PC-3 (cell line): ENCODE measurements around the gene EIF4E2. TPM values are rescaled to one million over a fixed set of nuclear protein-coding genes. Genes with fewer than 3 reads are reported as not detected.

Source experiments
- ATAC-seq: fragments of 200-7000 bp; cut with Tn5 transposase; 2 replicates; pipeline ENCODE4 v1.9.1; 2020; ENCODE audit warnings: mild to moderate bottlenecking, moderate library complexity
- BruUV-seq: library from RNA; stranded (reverse); fragments of 400-500 nt; replicated peaks from 2 replicates; lab custom pipeline; 2021; lab: Mats Ljungman, UMichigan
- CTCF ChIA-PET: fragments of 300-600 bp; sonication (Branson Sonifier 250); formaldehyde crosslinking; loops from one replicate; lab custom pipeline; 2022; ENCODE audit warnings: antibody characterized with exemption; lab: Charles Lee
- POLR2A ChIA-PET: fragments of 300-600 bp; sonication (Branson Sonifier 250); formaldehyde crosslinking; loops from one replicate; lab custom pipeline; 2022; ENCODE audit warnings: antibody characterized with exemption; ENCODE audit not compliant: unreplicated experiment; lab: Charles Lee
- DNase-seq: peaks from one replicate; pipeline ENCODE4 v3.0.0-alpha.2; 2015
- H2AFZ ChIP-seq: fragments of 300-600 bp; sonication (generic); 2 replicates; pipeline ENCODE4 v1.6.0; 2016; ENCODE audit warnings: antibody characterized with exemption, low read length
- H3F3A ChIP-seq: fragments of 300-600 bp; sonication (generic); one replicate; pipeline ENCODE4 v1.6.0; 2017; ENCODE audit warnings: antibody characterized with exemption, low read length, control low read depth, mild to moderate bottlenecking; ENCODE audit not compliant: unreplicated experiment
- H3K27ac ChIP-seq: fragments of 300-600 bp; sonication (generic); 2 replicates; pipeline ENCODE4 v1.5.1; 2016; ENCODE audit warnings: mild to moderate bottlenecking, low read length
- H3K27me3 ChIP-seq: fragments of 300-600 bp; sonication (generic); 2 replicates; pipeline ENCODE4 v1.6.1; 2016; ENCODE audit warnings: low read length, mixed read lengths
- H3K36me3 ChIP-seq: fragments of 300-600 bp; sonication (generic); 2 replicates; pipeline ENCODE4 v1.6.1; 2016; ENCODE audit warnings: low read depth, mixed run types, low read length, mixed read lengths
- H3K4me1 ChIP-seq: fragments of 300-600 bp; sonication (generic); 2 replicates; pipeline ENCODE4 v1.5.1; 2016; ENCODE audit warnings: low read length; ENCODE audit not compliant: insufficient read depth
- H3K4me2 ChIP-seq: fragments of 300-600 bp; sonication (generic); 2 replicates; pipeline ENCODE4 v1.6.0; 2016; ENCODE audit warnings: low read length
- H3K4me3 ChIP-seq: fragments of 300-600 bp; sonication (generic); 2 replicates; pipeline ENCODE4 v1.5.1; 2016; ENCODE audit warnings: mild to moderate bottlenecking, low read length, mixed read lengths
- H3K79me2 ChIP-seq: fragments of 300-600 bp; sonication (generic); 2 replicates; pipeline ENCODE4 v1.6.1; 2017; ENCODE audit warnings: low read length, mixed read lengths
- H3K9ac ChIP-seq: fragments of 300-600 bp; sonication (generic); 2 replicates; pipeline ENCODE4 v1.6.0; 2016; ENCODE audit warnings: mild to moderate bottlenecking, low read length
- H3K9me2 ChIP-seq: fragments of 300-600 bp; sonication (generic); replicated peaks from 2 replicates; pipeline ENCODE4 v1.6.1; 2016; ENCODE audit warnings: mixed run types, low read length, mixed read lengths
- H3K9me3 ChIP-seq: fragments of 300-600 bp; sonication (generic); 2 replicates; pipeline ENCODE4 v1.6.1; 2016; ENCODE audit warnings: low read length, mixed read lengths
- H4K20me1 ChIP-seq: fragments of 300-600 bp; sonication (generic); 2 replicates; pipeline ENCODE4 v1.6.1; 2016; ENCODE audit warnings: low read length, mixed read lengths
- CTCF ChIP-seq: fragments of 300-600 bp; sonication (generic); conservative IDR thresholded peaks from 2 replicates; pipeline ENCODE4 v1.5.1; 2017; ENCODE audit warnings: antibody characterized with exemption, low read depth, mild to moderate bottlenecking, low read length
- EZH2 ChIP-seq: fragments of 300-600 bp; sonication (generic); IDR thresholded peaks from one replicate; pipeline ENCODE4 v1.6.1; 2017; ENCODE audit warnings: antibody characterized with exemption, mild to moderate bottlenecking, low read length; ENCODE audit not compliant: unreplicated experiment
- EZH2phosphoT487 ChIP-seq: fragments of 300-600 bp; sonication (generic); IDR thresholded peaks from 2 replicates; pipeline ENCODE4 v1.6.1; 2018; ENCODE audit warnings: mild to moderate bottlenecking, antibody characterized with exemption, low read length, borderline replicate concordance
- intact Hi-C: fragments of 100-400 bp; cut with micrococcal nuclease; formaldehyde crosslinking; loops from 2 replicates; pipeline ENCODE4 v1.9.0; 2023
- total RNA-seq: library from RNA; depleted of rRNA; stranded (reverse); fragments of >200 nt; gene quantifications from 2 replicates; pipeline ENCODE4 v1.2.3, GENCODE V29; 2014

Gene EIF4E2
- total RNA-seq, 1 experiment from 2014 or later = 55.1 TPM

- DNase-seq (no peak), ATAC-seq (no peak)
- Histone ChIP-seq H3K4me2 (no peak overlapping the region), H3K4me3 (no peak overlapping the region), H3K79me2 (no peaks in the 10 kb centered on the region), H3F3A (no peaks in the 10 kb centered on the region), H2AFZ (no peak overlapping the region), H4K20me1 (no peaks in the 10 kb centered on the region), H3K9ac (no peak overlapping the region), H3K9me2 (no peaks in the 10 kb centered on the region), H3K36me3 (no peaks in the 10 kb centered on the region), H3K4me1 (0 out of 2 replicates have a peak, but pooled peaks cover 3% of the 10 kb centered on the region), H3K27ac (no peak overlapping the region), H3K27me3 (no peaks in the 10 kb centered on the region), H3K9me3 (no peaks in the 10 kb centered on the region)
- TF ChIP-seq EZH2 (no peak), EZH2phosphoT487 (no peak), CTCF (no peak)
- no TSS peak for BruUV-seq
- intact Hi-C loops = no loop called here
- POLR2A ChIA-PET = no interaction called here
- CTCF ChIA-PET = no interaction called here
Measured at GRCh38 chr2:232604535-232604934, 54.0 kb downstream of the EIF4E2 start.

- BruUV-seq = no TSS peak
- no peaks in the 10 kb centered on the region for H3K9me2 ChIP-seq
- no peak overlapping the region for H3K9ac ChIP-seq
- H3K79me2 ChIP-seq = no peaks in the 10 kb centered on the region
- no peak overlapping the region for H2AFZ ChIP-seq
- no peak overlapping the region for H3K4me2 ChIP-seq
- CTCF ChIA-PET = interaction anchor here (0.7 to 0.8 kb wide), 2 partner anchors 39 to 62 kb away, joined by 3 read pairs; no protein-coding TSS in a partner anchor
- TF ChIP-seq EZH2phosphoT487 = no peak
- no peak for TF ChIP-seq CTCF
- TF ChIP-seq EZH2 = no peak
- H3K27me3 ChIP-seq = no peaks in the 10 kb centered on the region
- intact Hi-C loops = loop anchor here (5.0 kb wide), 1 partner anchor 645 kb away; the partner anchor contains the start of gene ATG16L1
- peaks cover 21% of the 10 kb centered on the region for H3K4me1 ChIP-seq
- H3F3A ChIP-seq = no peaks in the 10 kb centered on the region
- no peak overlapping the region for H3K27ac ChIP-seq
- no peaks in the 10 kb centered on the region for H4K20me1 ChIP-seq
- ATAC-seq (no peak), DNase-seq (no peak)
- H3K4me3 ChIP-seq = no peak overlapping the region
- no peaks in the 10 kb centered on the region for H3K36me3 ChIP-seq
- H3K9me3 ChIP-seq = no peaks in the 10 kb centered on the region
- POLR2A ChIA-PET = no interaction called here
Measured at GRCh38 chr2:232607011-232607410, 56.5 kb downstream of the EIF4E2 start.

- no peaks in the 10 kb centered on the region for H3K9me2 ChIP-seq
- no TSS peak for BruUV-seq
- ATAC-seq (no peak), DNase-seq (no peak)
- H2AFZ ChIP-seq = no peak overlapping the region
- H3K9me3 ChIP-seq = no peaks in the 10 kb centered on the region
- intact Hi-C loops = loop anchor here (5.0 kb wide), 1 partner anchor 643 kb away; the partner anchor contains the start of gene ATG16L1
- H3K4me1 ChIP-seq = peaks cover 23% of the 10 kb centered on the region
- H4K20me1 ChIP-seq = no peaks in the 10 kb centered on the region
- H3K9ac ChIP-seq = no peak overlapping the region
- H3K27me3 ChIP-seq = no peaks in the 10 kb centered on the region
- H3F3A ChIP-seq = no peaks in the 10 kb centered on the region
- H3K36me3 ChIP-seq = no peaks in the 10 kb centered on the region
- POLR2A ChIA-PET = interaction anchor here (0.6 kb wide), 1 partner anchor 246 kb away, joined by 3 read pairs; no protein-coding TSS in a partner anchor
- TF ChIP-seq EZH2phosphoT487 (no peak), CTCF (no peak), EZH2 (no peak)
- CTCF ChIA-PET = no interaction called here
- H3K4me2 ChIP-seq = no peak overlapping the region
- 0 out of 2 replicates have a peak overlapping the region, but pooled peaks have one; percentile 2 for H3K27ac ChIP-seq
- no peak overlapping the region for H3K4me3 ChIP-seq
- no peaks in the 10 kb centered on the region for H3K79me2 ChIP-seq
Measured at GRCh38 chr2:232609607-232610006, 59.1 kb downstream of the EIF4E2 start.
